LoVo (cell line): ENCODE results near the gene SLTM.
"Not testable (repeated sequence)": the region's sequence is repeated elsewhere in the genome, so short reads cannot be mapped to it uniquely, and the experiment has no call there.

Source experiments
- DNase-seq: peaks from one replicate; pipeline ENCODE4 v3.0.0-alpha.2; 2016; ENCODE audit warnings: low spot score

SLTM gene

DNA sequence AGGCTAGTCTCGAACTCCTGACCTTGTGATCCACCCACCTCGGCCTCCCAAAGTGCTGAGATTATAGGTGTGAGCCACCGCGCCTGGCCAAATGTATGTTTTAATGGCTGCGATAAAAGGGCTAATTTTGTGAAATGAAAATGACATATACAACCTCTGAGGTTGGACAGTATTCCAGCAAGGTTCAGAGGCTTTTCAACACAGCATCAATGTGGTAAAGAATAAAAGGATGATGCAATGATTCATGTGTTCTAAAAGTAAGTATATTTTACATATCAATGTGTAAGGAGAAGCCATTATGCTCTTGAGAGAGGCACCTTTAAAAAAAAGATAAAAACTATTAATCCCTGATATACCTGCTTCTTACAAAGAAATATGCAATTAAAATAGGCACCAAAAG is 6.7 kb downstream of the SLTM start:
- no peak for DNase-seq

DNA sequence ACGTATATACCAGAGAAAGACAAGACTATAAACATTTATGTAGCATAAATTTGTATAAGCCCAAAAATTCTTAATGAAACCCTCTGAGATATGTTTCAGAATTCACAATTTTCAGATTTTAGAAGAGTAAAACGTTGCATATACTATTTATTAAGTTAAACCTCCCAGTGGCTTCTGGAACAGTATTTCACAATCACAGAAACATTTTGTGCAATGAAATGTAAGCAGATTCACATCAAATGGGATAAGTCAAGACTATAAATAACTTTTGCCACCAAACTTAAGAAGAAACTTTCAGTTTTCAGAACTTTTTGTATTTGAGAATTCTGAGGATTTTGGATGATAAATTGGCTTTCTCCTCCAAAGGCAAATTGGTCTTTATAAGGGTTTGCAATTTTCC is 9.2 kb downstream of the SLTM start:
- DNase-seq = no peak

DNA sequence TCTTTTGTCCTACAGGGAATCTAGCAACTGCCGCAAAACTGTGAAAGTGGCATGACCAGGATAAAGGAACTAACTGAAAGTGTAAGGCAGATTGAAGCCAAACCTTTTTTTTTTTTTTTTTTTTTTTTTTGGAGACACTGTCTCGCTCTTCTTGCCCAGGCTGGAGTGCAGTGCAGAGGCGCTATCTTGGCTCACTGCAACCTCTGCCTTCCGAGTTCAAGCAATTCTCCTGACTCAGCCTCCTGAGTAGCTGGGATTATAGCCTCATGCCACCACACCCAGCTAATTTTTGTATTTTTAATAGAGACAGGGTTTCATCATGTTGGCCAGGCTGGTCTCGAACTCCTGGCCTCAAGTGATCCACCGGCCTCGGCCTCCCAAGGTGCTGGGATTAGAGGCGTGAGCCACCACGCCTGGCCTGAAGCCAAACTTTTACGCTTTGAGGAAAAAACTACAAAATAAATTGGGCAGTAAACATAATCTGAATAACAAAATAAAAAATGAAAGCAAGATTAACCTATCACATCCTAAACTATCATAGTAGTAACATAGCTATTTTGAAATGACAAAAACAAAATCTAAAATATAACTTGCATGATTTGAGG is 9.7 kb downstream of the SLTM start:
- DNase-seq = no peak

- no peak for DNase-seq
Observed at GRCh38 chr15:58923284-58923683, 10.2 kb downstream of the SLTM start.

GRCh38 chr15:58921267-58921790 is 12.2 kb downstream of the SLTM start:
- no peak for DNase-seq

DNA sequence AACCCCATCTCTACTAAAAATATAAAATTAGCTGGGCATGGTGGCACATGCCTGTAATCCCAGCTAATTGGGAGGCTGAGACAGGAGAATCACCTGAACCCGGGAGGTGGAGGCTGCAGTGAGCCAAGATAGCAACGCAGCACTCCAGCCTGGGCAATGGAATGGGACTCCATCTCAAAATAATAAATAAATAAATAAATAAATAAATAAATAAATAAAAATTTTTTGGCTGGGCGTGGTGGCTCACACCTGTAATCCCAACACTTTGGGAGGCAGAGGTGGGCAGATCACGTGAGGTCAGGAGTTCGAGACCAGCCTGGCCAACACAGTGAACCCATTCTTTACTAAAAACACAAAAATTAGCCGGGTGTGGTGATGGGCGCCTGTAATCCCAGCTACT is 13.0 kb downstream of the SLTM start:
- not testable (repeated sequence) for DNase-seq

DNA sequence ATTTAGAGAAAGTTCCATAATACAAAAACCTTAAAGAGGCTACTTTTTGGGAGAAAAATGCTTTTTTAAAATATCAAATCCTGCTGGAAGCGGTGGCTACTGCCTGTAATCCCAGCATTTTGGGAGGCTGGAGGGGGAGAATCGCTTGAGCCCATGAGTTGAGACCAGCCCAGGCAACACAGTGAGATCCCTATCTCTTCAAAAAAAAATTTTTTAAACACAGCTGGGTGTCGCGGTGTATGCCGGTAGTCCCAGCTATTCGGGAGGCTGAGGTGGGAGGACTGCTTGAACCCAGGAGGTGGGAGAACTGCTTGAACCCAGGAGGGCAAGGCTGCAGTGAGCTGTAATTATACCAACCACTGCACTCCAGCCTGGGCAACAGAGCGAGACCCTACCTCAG is 14.2 kb downstream of the SLTM start:
- no peak for DNase-seq

GRCh38 chr15:58918239-58918638 is 15.2 kb downstream of the SLTM start:
- no peak for DNase-seq

GRCh38 chr15:58917613-58918129 is 15.8 kb downstream of the SLTM start:
- not testable (repeated sequence) for DNase-seq

DNA sequence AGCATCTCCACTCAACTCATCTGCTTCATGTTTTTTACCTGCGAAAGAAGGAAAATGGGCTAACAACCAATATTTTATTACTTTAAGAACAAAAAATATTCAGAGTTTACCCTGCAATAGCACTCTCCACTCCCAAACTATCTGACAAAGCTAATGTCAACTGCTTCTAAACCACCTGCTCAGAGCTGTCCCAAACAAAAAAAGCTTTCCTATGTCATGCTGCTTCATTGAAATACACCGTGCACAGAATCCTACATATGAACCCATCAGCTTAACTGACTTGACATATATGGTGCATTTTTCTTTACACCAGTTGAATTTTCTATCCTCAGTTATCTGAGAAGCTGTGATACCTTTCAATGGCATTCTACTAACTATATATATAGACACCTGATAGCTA is 16.5 kb downstream of the SLTM start:
- no peak for DNase-seq

DNA sequence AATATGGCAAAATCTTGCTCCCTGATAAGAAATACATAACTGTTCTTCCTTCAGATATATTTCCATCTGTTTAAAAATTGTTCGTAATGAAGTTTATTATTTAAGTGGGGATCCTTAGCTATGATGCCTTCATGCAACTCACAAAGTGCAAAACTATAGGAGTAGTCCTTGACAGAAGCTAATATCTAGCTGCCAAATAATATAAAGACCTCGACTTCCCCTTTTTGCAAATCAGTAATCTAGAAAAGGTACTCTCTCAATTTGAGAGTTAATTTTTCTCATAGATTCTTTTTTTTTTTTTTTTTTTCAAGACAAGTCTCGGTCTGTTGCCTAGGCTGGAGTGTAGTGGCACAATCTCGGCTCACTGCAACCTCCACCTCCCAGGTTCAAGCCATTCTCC is 23.0 kb downstream of the SLTM start:
- DNase-seq = no peak

DNA sequence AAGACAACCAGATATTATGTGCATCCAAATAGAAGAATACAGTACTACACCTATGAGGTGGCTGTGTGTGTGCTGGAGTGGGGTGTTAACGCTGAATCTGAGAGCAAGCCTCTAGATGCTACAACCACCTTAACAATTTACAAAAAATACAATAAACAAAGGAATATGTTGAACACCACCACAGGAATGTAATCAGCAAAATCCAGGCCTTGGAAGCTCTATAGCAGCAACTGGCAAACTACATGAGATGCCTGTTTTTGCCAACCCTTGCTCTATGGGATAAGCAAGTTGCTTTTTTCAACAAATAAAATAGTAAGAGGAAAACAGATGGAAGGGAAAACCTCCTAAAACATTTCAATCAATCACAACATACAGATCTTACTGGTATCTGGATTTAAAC is 23.9 kb downstream of the SLTM start:
- no peak for DNase-seq

DNA sequence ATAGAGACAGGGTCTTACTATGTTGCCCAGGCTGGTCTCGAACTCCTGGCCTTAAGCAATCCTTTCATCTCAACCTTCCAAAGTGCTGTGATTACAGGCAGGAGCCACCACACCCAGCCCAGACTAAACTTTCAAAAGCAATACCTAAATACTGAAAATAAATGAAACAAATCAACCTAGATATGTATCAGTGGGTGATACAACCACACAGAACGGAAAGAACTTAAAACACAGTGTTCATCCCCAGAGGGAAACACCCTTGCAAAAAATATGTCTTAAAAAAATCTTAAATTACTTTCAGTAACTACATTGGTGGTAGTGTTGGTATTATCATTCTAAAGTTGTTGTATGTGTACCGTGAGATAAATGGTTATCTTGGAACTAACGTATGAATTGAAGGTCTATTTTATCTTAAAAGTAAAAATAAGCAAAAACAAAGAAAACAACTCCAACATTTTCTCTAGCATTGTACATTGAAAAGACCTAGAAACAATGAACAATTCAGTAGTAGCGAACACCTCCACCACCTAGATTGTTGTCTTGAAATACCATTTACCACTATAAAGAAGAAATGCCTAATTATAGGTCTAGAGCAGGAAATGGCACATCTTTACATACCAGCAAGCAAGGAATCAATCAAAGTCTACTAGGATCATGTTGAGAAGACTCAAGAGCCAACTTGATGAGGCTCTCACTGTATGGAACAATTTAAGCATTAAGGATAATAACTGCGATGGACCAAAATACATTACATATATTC is 24.7 kb downstream of the SLTM start:
- no peak for DNase-seq

DNA sequence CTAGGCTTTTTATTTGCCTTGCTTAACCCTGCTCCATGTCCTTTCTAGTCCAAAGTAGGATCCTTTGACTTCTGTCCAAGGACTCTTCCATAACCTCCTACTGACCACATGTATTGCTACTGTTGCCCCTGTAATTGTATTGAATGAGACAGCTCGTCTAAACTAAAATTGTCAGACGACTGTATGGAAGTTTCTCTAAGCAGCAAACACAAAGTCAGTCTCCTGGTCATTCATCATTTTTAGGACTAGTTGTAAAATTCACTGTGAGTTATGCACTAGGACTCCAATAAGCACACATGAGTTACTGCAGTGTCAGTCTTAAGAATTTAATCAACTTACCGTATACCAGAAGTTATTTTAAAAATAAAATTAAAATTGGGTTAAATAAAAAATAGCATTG is 32.8 kb downstream of the SLTM start:
- no peak for DNase-seq

DNA sequence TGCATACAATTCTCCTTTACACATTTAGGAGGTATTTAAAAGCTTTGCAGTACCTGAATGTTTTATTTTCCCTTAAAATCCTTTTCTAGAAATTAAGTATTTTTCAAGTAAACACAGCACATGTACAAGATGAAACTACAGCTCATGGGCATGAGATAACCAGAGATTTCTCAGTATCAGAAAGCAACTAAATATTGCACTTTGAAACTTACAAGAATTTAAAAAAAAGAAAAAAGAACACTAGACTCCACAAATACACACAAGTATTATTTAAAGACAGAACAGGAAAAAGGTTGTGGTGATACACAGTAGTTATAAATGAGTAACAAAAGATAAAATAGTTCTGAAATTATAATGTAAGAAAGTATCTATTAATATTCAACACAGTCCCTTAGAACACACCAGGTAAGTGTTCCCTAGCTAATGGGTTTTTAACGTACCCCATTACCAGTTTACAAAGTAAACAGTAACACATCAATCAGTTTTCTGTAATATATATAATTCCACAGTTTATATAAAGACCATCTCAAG is 35.3 kb downstream of the SLTM start:
- no peak for DNase-seq

- DNase-seq = no peak
Observed at GRCh38 chr15:58889363-58889762, 44.1 kb downstream of the SLTM start.

DNA sequence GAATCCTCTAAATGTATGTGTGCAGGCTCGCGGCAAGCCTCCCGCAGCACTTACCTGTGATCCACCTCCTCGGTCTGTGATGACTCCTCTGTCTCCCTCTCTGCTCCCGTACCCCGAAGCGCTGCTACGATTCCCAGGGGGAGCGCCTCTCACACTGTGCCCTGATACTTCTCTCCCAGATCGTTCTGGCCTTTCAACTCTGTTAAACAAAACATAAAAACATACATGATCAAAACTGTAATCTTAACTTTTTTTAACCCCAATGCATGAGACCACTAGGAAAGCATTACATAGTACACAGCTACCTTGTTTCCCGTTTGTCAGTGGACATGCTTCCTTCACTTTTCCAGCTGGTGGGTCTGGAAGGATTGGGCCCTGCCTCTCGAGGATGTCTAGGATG is 46.6 kb downstream of the SLTM start:
- no peak for DNase-seq

DNA sequence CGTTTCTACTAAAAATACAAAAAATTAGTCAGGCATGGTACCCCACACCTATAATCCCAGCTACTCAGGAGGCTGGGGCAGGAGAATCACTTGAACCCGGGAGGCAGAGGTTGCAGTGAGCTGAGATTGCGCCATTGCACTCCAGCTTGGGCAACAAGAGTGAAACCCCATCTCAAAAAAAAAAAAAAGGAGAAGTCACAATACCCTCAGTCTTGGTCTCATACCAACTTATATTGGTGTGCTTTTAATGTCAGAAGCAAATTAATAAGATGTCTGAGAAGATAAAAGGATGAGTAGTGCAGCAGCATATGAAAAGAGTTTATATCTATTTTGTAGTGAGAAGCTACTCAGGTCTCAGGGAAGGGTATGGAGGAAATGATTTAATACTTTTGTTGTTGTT is 49.6 kb downstream of the SLTM start:
- DNase-seq = not testable (repeated sequence)

GRCh38 chr15:58882243-58882642 is 51.2 kb downstream of the SLTM start:
- no peak for DNase-seq

GRCh38 chr15:58880320-58880719 is 53.2 kb downstream of the SLTM start:
- no peak for DNase-seq

GRCh38 chr15:58877999-58878825 is 55.3 kb downstream of the SLTM start:
- no peak for DNase-seq
